T-helper 1 cell treated with Interleukin-12 subunit alpha and Interleukin-12 subunit beta and Interleukin-4 antibody, amounts not matched to agents 30 μg/mL and 1 μg/mL, for 36 hours (primary cell): ENCODE results near the gene PARD3.

ENCODE experiments used
- H3K27ac Mint-ChIP-seq: one replicate; pipeline ENCODE4 v1.8.0; 2021; ENCODE audit warnings: mild to moderate bottlenecking, mixed read lengths
- H3K27me3 Mint-ChIP-seq: one replicate; pipeline ENCODE4 v1.8.0; 2021; ENCODE audit warnings: low read depth, mixed read lengths
- H3K36me3 Mint-ChIP-seq: one replicate; pipeline ENCODE4 v1.8.0; 2021; ENCODE audit warnings: low read depth, mixed read lengths
- H3K4me1 Mint-ChIP-seq: one replicate; pipeline ENCODE4 v1.8.0; 2021; ENCODE audit warnings: low read depth, mixed read lengths
- H3K4me3 Mint-ChIP-seq: one replicate; pipeline ENCODE4 v1.8.0; 2021; ENCODE audit warnings: mild to moderate bottlenecking, moderate library complexity, mixed read lengths
- H3K9me3 Mint-ChIP-seq: one replicate; pipeline ENCODE4 v1.8.0; 2021; ENCODE audit warnings: mixed read lengths

PARD3 gene

DNA sequence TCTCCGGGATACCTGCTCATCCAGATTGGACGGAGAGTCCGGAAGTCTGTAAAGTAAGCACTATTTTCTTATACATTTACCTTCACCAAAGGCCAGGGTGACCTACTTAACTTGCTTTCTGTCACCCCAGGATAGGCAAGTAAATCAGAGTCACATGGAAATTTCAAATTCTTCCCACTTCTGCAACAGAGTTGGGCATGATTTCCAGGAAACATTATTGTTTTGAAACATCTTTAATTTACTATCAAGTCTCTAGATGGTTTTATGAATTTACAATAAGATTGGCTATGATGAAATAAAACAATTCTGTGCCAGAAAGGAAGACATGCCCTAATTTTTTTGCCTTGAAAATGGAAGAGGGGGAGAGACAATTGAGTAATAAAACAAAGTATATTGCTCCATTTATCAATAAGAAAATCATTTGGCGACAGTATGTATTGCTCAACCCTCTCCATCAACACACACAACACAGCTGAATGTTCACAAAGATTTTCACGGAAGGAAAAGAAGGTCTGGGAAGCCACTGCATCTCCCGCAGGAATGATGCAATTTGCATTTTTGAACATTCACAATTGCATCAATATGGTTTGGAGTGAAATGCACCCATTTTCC lies 702.8 kb downstream of the PARD3 start:
- Mint-ChIP-seq H3K27me3 (no peaks in the 10 kb centered on the region), H3K4me1 (no peaks in the 10 kb centered on the region), H3K4me3 (no peak overlapping the region), H3K36me3 (no peaks in the 10 kb centered on the region), H3K9me3 (no peaks in the 10 kb centered on the region), H3K27ac (no peak overlapping the region)

DNA sequence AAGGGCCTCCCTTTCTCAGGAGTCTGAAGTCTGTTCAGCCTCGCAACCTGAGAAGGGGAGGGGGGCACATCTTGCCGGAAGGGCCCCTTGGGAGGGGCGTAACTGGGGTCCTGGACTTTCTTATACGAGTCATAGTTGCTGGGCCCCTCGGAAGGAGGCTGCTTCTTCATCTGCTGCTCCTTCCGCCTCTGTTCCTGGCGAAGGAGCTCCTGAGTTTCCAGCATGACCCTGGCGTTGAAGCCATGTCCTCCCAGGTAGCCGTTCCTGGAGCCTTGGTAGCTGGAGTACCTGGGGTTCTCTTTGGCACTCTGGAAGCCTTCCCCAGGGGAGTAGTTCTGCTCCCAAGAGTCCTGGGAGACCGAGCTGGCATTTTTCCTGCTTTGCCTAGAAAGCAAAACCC lies 703.9 kb downstream of the PARD3 start:
- H3K27ac Mint-ChIP-seq = no peak overlapping the region

DNA sequence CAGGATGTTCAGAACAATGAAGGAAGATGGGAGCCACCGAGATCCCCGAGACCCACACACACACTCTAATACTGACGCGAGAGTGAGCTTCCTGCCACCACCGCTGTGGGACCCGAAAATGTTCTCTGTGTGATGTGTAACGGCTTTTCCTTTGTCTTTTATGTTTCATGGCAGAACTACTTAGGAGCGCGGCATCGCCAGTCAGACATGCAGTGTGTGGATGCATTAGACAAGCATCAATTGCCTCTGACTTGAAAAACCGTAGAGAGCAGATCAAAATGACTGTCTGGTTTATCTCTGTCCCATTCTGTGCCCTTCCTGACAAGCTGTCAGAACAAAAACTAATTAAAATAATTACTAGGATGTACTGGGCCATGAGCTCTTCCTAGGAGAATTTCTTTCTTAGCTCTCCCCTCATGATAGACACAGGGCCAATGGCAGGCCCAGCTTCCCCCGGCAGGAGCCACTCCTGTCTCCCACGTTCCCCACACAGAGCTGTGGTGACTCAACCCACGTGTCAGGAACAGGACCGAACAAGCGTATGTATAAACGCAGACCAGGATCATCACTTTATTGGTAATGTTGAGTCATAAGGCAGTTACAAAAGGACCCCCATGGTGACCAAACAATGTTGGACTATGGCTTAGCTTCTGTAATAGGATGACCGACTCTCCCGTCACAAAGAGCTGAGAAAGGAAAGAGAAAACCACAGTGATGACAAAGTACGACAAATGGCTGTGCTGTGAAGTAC lies 705.0 kb downstream of the PARD3 start:
- Mint-ChIP-seq H3K4me3 (no peak overlapping the region), H3K27me3 (no peaks in the 10 kb centered on the region), H3K4me1 (no peaks in the 10 kb centered on the region), H3K27ac (no peak overlapping the region), H3K36me3 (no peaks in the 10 kb centered on the region), H3K9me3 (no peaks in the 10 kb centered on the region)

More for the DNA sequence above, 703.9 kb downstream of the PARD3 start:
- Mint-ChIP-seq H3K36me3 (no peaks in the 10 kb centered on the region), H3K4me1 (no peaks in the 10 kb centered on the region), H3K4me3 (no peak overlapping the region), H3K9me3 (no peaks in the 10 kb centered on the region), H3K27me3 (no peaks in the 10 kb centered on the region)

DNA sequence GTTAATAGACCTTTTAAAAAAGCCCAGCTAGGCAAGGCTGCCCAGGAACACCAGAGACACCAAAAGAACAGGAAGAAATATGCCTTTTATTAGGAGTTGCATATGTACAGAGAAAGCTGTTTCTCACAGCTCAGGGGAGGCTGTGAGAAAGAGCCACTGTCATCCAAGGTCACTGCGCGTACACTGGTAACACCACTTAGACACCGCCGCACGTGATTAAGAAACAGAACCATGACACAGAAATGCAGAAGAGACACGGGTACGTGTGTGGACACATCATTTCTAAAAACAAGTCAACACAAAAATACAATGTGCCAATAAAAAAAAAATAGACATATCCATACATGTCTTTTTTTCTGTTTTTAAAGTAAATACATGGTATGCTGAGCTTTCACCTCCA lies 705.6 kb downstream of the PARD3 start:
- Mint-ChIP-seq H3K9me3 (no peaks in the 10 kb centered on the region), H3K27ac (no peak overlapping the region), H3K4me3 (no peak overlapping the region), H3K36me3 (no peaks in the 10 kb centered on the region), H3K4me1 (no peaks in the 10 kb centered on the region), H3K27me3 (no peaks in the 10 kb centered on the region)

DNA sequence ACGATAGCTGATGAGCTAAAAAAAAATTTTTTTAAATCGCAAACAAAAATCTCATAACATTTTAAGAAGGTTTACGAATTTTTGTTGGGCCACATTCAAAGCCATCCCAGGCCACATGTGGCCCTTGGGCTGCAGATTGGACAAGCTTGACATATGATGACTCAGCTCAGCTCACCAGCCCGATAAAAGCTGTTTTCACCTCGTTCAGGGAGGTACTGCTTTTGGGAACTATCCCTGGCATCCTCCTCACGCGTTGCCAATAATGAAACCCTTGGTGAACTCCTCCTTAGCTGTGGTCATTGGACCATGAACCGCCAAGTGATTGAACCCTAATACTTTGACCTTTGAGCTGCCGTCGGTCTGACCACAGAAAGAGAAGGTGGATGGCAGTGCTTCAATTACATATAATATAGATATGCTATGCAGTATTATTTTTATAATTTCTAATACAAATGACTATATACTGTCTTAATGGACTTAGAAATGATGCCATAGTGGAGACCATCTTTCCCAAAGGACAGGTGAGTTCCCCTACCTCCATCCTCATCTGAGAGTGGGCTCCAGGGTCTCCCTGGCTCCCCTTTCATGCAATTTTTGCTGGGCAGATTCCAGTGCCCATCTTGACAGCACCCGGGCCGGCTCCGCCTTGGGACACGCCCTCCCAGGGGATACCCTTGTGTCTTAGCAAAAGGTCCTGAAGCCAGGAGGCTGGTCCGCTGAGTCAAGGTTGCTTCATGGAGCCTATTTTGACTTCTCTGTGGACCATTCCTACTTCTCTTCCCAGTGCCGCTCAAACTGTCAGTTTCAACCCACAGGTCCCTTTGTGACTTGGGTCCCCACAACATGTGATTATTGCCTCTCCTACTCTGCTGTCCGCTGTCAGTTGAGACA lies 707.2 kb downstream of the PARD3 start:
- no peaks in the 10 kb centered on the region for H3K4me1 Mint-ChIP-seq
- H3K4me3 Mint-ChIP-seq = no peak overlapping the region
- peaks cover 3% of the 10 kb centered on the region for H3K9me3 Mint-ChIP-seq
- H3K27ac Mint-ChIP-seq = no peak overlapping the region
- no peaks in the 10 kb centered on the region for H3K27me3 Mint-ChIP-seq
- H3K36me3 Mint-ChIP-seq = no peaks in the 10 kb centered on the region

DNA sequence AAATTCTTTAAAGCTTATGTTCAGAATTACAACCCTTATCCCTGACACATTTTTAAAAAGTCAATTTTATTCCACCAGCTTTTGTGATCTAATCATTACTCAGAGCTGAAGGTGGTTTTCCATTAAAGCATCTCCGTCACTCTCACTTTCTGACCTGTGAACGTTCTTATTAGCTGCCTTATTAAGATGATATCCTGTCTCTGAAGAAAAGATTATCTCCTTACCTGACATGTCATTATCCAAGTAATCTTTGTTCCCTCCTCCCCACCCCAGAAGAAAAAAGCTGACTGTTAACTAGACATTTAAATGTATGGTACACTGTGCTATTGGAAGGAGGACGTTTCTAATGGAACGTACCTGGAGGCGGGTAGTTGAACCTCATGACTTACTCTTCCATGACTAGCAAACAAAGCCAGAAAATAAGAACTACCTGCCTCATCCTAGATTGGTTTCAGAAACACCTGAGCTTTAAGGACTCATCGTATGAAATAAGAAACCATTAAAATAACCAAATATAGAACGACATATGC lies 708.7 kb downstream of the PARD3 start:
- Mint-ChIP-seq H3K4me1 (no peaks in the 10 kb centered on the region), H3K4me3 (no peak overlapping the region), H3K36me3 (no peaks in the 10 kb centered on the region), H3K27ac (no peak overlapping the region), H3K9me3 (peaks cover 8% of the 10 kb centered on the region), H3K27me3 (no peaks in the 10 kb centered on the region)

DNA sequence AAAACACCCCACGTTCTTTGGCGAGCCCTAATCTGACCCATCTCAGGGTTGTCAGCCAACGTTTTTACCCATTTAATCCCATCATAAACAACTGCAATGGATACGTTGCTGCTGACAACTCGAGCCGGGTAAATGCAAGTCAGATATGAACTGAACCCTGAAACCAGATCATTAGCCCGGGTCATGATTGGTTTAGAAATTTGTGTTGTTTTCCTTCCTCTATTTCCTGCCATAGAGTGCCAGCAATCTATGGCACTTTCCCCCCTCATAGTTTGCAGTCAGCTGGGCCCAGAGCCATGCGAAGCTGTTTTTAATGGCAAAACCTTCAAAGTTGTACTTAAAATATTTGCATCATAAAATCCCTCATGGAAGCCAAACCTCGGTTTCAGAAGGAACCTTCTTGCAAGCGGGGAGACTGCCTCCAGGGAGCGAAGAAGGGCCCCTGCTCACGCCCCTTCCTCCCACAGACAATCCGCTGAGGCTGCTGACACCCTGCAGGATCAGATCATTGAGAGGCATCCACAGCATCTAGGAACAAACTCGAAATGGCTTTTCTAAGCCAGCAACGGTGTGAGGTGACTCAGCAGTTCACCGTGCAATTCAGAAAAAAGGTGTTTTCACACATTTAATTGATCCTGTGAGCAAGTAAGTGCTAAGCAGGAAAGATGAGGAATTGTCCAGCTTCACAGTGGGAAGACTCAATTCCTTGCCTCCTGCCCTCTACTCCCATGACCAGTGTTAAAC lies 710.1 kb downstream of the PARD3 start:
- Mint-ChIP-seq H3K36me3 (no peaks in the 10 kb centered on the region), H3K9me3 (peaks cover 9% of the 10 kb centered on the region), H3K27ac (no peak overlapping the region), H3K4me3 (no peak overlapping the region), H3K27me3 (no peaks in the 10 kb centered on the region), H3K4me1 (no peaks in the 10 kb centered on the region)

DNA sequence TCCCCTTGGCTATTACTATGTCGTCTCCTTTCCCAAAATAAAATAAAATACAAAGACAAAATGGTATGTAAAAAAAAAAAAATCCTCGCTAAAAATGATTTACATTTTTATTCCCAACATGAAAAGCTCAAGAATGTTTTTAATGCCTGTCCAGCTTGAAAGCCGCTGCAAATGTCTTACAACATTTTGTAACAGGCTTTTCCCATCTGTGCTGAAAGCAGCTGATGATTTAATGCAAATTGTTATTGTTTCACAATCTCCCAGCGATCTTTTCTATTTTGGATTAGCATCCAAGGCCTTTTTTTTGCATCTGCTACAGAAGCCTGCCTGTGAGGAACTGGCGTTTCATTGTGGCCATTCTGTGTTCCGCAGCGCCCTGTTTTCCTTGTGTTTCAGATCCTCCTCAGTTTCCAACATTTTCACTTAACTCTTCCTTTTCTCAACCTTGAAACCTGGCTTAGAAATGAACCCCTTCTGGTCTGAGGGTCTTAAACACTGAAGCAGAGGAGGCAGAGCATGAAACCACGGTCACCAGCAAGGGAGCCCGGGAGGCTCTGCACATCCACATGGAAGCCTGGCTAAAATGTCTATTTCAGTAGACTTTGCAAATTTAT lies 712.1 kb downstream of the PARD3 start:
- Mint-ChIP-seq H3K4me3 (no peak overlapping the region), H3K36me3 (no peaks in the 10 kb centered on the region), H3K27me3 (no peaks in the 10 kb centered on the region), H3K27ac (no peak overlapping the region), H3K4me1 (no peaks in the 10 kb centered on the region), H3K9me3 (peaks cover 9% of the 10 kb centered on the region)

DNA sequence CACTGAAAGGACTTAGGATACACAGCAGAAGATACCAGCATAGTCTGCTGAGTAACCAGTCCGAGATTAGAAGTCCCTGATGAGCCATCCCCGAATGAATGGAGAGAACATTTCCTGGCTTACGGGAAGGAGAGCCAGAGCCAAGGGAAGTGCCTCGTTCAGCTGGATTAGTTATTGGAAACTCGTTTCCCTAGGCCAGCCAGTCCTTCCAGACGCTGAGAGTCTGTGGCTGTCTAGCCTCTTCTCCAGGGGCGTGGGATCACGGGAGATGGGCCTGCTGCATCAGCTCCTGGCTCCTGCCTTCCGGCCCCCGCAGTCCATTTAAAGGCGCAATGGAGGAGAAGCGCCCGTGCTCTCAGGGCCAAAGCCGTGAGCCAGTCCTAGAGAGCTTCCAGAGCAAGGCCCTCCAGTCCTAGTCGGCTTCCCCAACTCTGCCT lies 712.8 kb downstream of the PARD3 start:
- Mint-ChIP-seq H3K4me1 (no peaks in the 10 kb centered on the region), H3K27me3 (no peaks in the 10 kb centered on the region), H3K4me3 (no peak overlapping the region), H3K9me3 (peaks cover 9% of the 10 kb centered on the region), H3K27ac (no peak overlapping the region), H3K36me3 (no peaks in the 10 kb centered on the region)

DNA sequence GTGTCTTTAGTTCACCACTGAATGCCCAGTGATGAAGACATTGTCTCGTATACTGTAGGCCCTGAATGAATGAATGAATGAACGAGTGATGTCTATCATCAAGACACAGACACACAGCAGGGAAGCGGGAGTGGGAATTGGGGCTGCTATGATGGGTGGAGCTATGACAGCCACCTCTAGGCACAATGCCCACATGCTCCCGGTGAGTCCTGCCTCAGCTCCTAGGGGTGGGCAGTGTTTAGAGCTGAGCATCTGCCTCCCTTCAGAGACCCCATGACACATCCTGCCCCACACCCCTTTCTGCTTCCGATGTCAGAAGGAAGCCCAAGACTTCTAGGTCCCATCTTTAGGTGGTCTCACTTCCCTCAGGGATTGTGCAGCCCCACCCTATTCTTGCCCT lies 714.1 kb downstream of the PARD3 start:
- Mint-ChIP-seq H3K27ac (no peak overlapping the region), H3K9me3 (peaks cover 9% of the 10 kb centered on the region), H3K27me3 (no peaks in the 10 kb centered on the region), H3K4me3 (no peak overlapping the region), H3K4me1 (no peaks in the 10 kb centered on the region), H3K36me3 (no peaks in the 10 kb centered on the region)

DNA sequence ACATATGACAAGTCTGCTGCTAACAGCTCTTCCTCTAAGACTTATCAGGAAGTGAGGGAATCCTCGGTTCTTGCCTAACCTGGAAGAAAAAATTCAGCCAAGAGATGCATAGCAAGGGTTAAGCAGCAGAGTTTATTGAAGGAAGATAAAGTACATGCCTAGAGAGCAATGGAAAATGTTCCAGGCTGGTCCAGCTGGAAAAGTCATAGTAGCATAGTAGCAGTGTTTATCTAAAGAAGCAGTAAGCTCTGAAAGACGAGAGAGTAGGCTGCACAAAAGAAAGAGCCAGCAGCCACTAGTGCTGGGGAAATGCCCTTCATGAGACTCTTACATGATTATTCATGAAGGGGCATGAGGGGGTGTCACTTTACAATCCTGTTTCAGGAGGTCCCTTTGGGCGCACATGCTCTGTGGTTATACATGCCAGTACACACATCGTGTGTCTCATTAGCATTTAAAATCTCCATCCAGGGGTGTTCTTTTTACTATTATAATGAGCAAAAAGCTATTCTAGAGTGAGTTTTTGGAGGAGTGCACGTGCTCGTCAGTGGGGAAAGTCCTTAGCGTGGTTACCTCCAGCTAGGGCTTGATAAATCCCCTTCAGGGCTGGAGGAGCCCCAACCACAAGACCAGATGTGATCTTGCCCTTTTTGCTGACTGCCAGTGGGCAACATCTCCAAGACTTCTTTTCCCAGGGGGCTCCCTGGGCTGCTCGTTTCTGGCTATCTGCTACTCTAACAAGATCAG lies 716.1 kb downstream of the PARD3 start:
- H3K27ac Mint-ChIP-seq = no peak overlapping the region
- H3K4me3 Mint-ChIP-seq = no peak overlapping the region
- H3K4me1 Mint-ChIP-seq = no peaks in the 10 kb centered on the region
- peaks cover 17% of the 10 kb centered on the region for H3K9me3 Mint-ChIP-seq
- no peaks in the 10 kb centered on the region for H3K36me3 Mint-ChIP-seq
- H3K27me3 Mint-ChIP-seq = no peaks in the 10 kb centered on the region

DNA sequence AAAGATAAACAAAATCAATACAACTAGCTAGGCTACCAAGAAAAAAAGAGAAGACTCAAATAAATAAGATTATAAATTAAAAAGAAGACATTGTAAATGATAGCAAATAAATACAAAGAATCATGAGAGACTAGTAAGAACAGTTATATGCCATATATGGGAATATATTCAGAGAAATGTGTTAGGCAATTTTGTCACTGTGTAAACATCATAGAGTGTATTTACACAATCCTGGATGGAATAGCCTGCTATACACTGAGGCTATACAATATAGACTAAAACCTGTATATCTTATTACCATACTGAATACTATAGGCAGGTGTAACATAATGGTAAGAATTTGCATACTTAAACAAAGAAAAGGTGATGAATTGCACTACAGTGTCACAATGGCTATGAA lies 717.4 kb downstream of the PARD3 start:
- Mint-ChIP-seq H3K4me3 (no peak overlapping the region), H3K27me3 (no peaks in the 10 kb centered on the region), H3K36me3 (no peaks in the 10 kb centered on the region), H3K27ac (no peak overlapping the region), H3K4me1 (no peaks in the 10 kb centered on the region), H3K9me3 (peaks cover 21% of the 10 kb centered on the region)

DNA sequence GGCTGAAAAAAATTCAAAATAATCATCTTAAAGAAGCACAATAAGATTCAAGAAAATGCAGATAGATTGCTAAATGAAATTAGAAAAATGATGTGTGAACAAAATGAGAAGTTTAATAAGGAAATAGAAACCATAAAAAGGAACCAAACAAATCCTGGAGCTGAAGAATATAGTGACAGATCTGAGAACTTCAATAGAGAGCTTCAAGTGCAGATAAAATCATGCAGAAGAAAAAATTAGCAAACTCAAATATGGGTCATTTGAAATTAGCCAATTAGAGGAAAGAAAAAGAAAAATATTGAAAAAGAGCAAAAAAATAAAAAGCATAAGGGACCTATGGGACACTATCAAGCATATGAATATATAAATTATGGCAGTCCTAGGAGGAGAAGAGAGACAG lies 720.1 kb downstream of the PARD3 start:
- H3K4me1 Mint-ChIP-seq = no peaks in the 10 kb centered on the region
- no peak overlapping the region for H3K4me3 Mint-ChIP-seq
- H3K27me3 Mint-ChIP-seq = no peaks in the 10 kb centered on the region
- no peak overlapping the region for H3K27ac Mint-ChIP-seq
- H3K36me3 Mint-ChIP-seq = no peaks in the 10 kb centered on the region
- H3K9me3 Mint-ChIP-seq = peaks cover 28% of the 10 kb centered on the region
